Esophagus squamous epithelium (tissue), 5 donors: Measurements from ENCODE around the gene FAM98C. TPM values are rescaled to one million over a fixed set of nuclear protein-coding genes. Genes with fewer than 3 reads are reported as not detected.

Source experiments
- DNase-seq: peaks from one replicate; lab custom pipeline; 2025; lab: John Stamatoyannopoulos, UW
- H3K27ac ChIP-seq, 4 donors: fragments of 200-600 bp; sonication (generic); one replicate each; pipeline ENCODE4 v1.5.1; 2016 to 2019; ENCODE audit warnings: mild to moderate bottlenecking in 1 of 4
- H3K27me3 ChIP-seq, 4 donors: fragments of 200-600 bp; sonication (generic); 1 replicate in 3 of 4; 2 replicates in 1 of 4; pipeline versions ENCODE4 v1.5.1 to v1.6.0; 2017 to 2021; ENCODE audit warnings: antibody characterized with exemption in 1 of 4
- H3K36me3 ChIP-seq, 3 donors: fragments of 200-600 bp; sonication (generic); one replicate each; pipeline ENCODE4 v1.5.1; 2016 to 2019
- H3K4me1 ChIP-seq, 3 donors: fragments of 200-600 bp; sonication (generic); one replicate each; pipeline ENCODE4 v1.5.1; 2017 to 2019
- H3K4me3 ChIP-seq, 4 donors: fragments of 200-600 bp; sonication (generic); 1 replicate in 3 of 4; 2 replicates in 1 of 4; pipeline ENCODE4 v1.5.1; 2016 to 2019; ENCODE audit warnings: mild to moderate bottlenecking in 2 of 4, moderate library complexity in 1 of 4
- H3K9me3 ChIP-seq, 3 donors: fragments of 200-600 bp; sonication (generic); one replicate each; pipeline ENCODE4 v1.5.1; 2016 to 2019
- POLR2A ChIP-seq, 4 donors: fragments of 450-650 bp; IDR thresholded peaks; one replicate each; pipeline ENCODE4 v1.6.1; 2017; ENCODE audit warnings: antibody characterized with exemption in 4 of 4, mild to moderate bottlenecking in 4 of 4, moderate library complexity in 3 of 4
- WGBS, 2 donors: methylation state at CpG; one replicate each; pipeline ENCODE4 v1.1.5; 2018; 5-methylcytosine and 5-hydroxymethylcytosine counted together
- intact Hi-C: fragments of 100-400 bp; cut with DNase I; formaldehyde crosslinking; loops from one replicate; pipeline ENCODE4 v1.15.0; 2022
- total RNA-seq, 4 donors: library from RNA; depleted of rRNA; stranded (reverse); fragments of >200 nt; gene quantifications; one replicate each; pipeline ENCODE4 v1.1.0, GENCODE V29; 2016
- TF ChIP-seq, protein P1 (sequence below), 6 experiments: fragments of 450-650 bp in 4 of 6; fragments of 200-600 bp in 2 of 6; sonication (generic) in 2 of 6; IDR thresholded peaks; one replicate each; pipeline ENCODE4 v1.5.1; 2016 to 2019; ENCODE audit warnings: antibody characterized with exemption in 6 of 6, mild to moderate bottlenecking in 4 of 6, moderate library complexity in 4 of 6
- donor health status: DM: yes; HTN: yes; CAD: no.

FAM98C gene
- total RNA-seq, 4 donors from 2014 or later, result 14.4 to 40.0 (median 21.2) TPM

DNA sequence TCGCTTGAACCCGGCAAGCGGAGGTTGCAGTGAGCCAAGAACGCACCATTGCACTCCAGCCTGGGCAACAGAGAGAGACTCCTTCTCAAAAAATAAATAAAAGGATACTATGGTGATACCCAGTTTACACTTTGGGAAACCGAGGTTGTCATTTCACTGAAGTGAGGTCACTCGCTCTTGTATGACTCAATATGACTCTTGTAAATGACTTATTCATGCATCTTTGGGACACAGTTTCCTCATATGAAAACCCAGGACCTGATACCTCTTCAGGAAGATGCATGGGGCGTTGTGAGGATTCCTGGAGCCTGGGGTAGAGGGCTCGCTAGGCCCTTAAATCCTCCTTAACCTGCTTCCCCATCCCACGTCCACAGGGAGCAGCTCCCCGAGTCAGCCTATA lies 24.0 kb upstream of the FAM98C start:
- Histone ChIP-seq H3K4me1 (peaks cover 11 to 39% (median 22%) of the 10 kb centered on the region in 3 donors), H3K36me3 (peaks cover 18 to 79% (median 32%) of the 10 kb centered on the region in 3 donors), H3K27ac (no peak overlapping the region), H3K9me3 (no peaks in the 10 kb centered on the region), H3K4me3 (no peak overlapping the region), H3K27me3 (peaks cover 0 to 6% (median 0%) of the 10 kb centered on the region in 4 donors)
- intact Hi-C loops, result no loop called here
- no peak for DNase-seq
- WGBS, 2 donors, result 77 to 95% methylated on average over 8 to 10 of the region's 10 CpGs
- TF ChIP-seq, protein P1, sequence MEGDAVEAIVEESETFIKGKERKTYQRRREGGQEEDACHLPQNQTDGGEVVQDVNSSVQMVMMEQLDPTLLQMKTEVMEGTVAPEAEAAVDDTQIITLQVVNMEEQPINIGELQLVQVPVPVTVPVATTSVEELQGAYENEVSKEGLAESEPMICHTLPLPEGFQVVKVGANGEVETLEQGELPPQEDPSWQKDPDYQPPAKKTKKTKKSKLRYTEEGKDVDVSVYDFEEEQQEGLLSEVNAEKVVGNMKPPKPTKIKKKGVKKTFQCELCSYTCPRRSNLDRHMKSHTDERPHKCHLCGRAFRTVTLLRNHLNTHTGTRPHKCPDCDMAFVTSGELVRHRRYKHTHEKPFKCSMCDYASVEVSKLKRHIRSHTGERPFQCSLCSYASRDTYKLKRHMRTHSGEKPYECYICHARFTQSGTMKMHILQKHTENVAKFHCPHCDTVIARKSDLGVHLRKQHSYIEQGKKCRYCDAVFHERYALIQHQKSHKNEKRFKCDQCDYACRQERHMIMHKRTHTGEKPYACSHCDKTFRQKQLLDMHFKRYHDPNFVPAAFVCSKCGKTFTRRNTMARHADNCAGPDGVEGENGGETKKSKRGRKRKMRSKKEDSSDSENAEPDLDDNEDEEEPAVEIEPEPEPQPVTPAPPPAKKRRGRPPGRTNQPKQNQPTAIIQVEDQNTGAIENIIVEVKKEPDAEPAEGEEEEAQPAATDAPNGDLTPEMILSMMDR (IDR thresholded peaks at IDR 0.05), result no peak
- TF ChIP-seq POLR2A (IDR thresholded peaks at IDR 0.05), result no peak

DNA sequence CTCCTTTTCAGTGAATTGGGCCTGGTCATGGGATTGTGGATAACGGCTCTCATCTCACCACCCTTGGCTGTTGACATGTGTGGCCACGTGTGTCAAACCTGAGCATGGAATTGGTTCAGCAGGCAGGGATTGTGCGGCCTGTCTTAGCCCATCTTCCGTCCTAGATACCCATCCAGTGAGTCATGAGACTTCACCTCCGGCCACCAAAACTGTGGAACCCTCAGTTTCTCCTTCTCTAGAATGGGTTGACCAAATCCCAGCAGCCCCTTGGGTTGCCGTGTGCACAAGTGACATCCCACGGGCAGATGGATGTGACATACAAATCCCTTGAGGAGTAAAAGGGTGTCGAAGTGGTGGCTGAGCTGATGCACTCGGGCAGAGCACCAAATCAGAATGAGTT lies 21.8 kb upstream of the FAM98C start:
- H3K9me3 ChIP-seq, result no peaks in the 10 kb centered on the region
- H3K4me3 ChIP-seq, result no peak overlapping the region
- no peak overlapping the region for H3K27ac ChIP-seq
- intact Hi-C loops, result no loop called here
- DNase-seq, result no peak
- H3K36me3 ChIP-seq, result peaks cover 18 to 98% (median 32%) of the 10 kb centered on the region in 3 donors
- H3K27me3 ChIP-seq, result peaks cover 0 to 29% (median 0%) of the 10 kb centered on the region in 4 donors
- peaks cover 4 to 34% (median 11%) of the 10 kb centered on the region in 3 donors for H3K4me1 ChIP-seq
- no peak for TF ChIP-seq POLR2A (IDR thresholded peaks at IDR 0.05)
- TF ChIP-seq, protein P1 (IDR thresholded peaks at IDR 0.05), result no peak
- 74 to 94% methylated on average over 5 to 7 of the region's 9 CpGs for WGBS, 2 donors

DNA sequence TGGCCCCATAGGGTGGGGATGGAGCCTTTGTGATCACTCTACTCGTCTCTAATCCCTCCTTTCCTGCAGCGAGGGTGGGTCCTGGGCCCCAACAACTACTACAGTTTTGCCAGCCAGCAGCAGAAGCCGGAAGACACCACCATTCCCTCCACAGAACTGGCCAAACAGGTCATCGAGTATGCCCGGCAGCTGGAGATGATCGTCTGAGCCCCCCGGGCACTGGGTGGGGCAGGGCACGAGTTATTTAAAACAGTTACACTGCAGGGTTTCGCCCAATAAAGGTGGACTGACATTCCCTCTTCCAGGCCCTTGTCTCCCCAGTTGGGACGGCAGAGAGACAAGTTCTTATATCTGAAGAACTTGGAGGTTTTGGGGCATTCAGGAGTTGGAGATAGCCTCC lies 19.7 kb upstream of the FAM98C start:
- Histone ChIP-seq H3K4me1 (peaks cover 13 to 39% (median 20%) of the 10 kb centered on the region in 3 donors), H3K27ac (no peak overlapping the region), H3K27me3 (peaks cover 0 to 49% (median 0%) of the 10 kb centered on the region in 4 donors), H3K36me3 (peaks cover 18 to 77% (median 32%) of the 10 kb centered on the region in 3 donors), H3K9me3 (no peaks in the 10 kb centered on the region), H3K4me3 (no peak overlapping the region)
- 40 to 67% methylated on average over 1 to 8 of the region's 10 CpGs for WGBS, 2 donors
- DNase-seq, result no peak
- TF ChIP-seq, protein P1 (IDR thresholded peaks at IDR 0.05), result no peak
- no peak for TF ChIP-seq POLR2A (IDR thresholded peaks at IDR 0.05)
- intact Hi-C loops, result no loop called here

DNA sequence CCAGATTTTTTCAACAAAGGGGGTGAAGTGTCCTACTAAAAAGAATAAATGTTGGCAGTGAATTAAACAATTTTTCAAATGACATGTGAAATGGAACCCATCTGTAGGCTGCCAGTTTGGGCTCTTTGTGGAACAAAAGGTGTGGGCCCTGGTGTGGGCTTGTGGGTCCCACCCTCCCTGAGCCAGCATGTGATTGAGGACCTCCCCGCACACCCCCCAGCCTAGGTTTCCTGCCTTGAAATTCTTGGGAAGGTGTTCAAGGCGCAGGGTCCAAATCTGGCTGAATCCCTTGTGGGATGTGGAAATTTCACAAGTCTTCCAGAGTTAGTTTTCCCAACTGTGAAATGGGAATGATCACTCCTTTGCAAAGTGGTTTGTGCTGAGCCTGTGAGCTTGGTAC lies 19.1 kb upstream of the FAM98C start:
- no peak for TF ChIP-seq POLR2A (IDR thresholded peaks at IDR 0.05)
- TF ChIP-seq, protein P1 (IDR thresholded peaks at IDR 0.05), result no peak
- H3K4me1 ChIP-seq, result peaks cover 18 to 45% (median 26%) of the 10 kb centered on the region in 3 donors
- peaks cover 0 to 54% (median 0%) of the 10 kb centered on the region in 4 donors for H3K27me3 ChIP-seq
- H3K9me3 ChIP-seq, result no peaks in the 10 kb centered on the region
- H3K4me3 ChIP-seq, result no peak overlapping the region
- DNase-seq, result no peak
- H3K27ac ChIP-seq, result no peak overlapping the region
- 94 to 100% methylated on average over 1 to 2 of the region's 2 CpGs for WGBS, 2 donors
- intact Hi-C loops, result no loop called here
- H3K36me3 ChIP-seq, result peaks cover 18 to 72% (median 32%) of the 10 kb centered on the region in 3 donors

DNA sequence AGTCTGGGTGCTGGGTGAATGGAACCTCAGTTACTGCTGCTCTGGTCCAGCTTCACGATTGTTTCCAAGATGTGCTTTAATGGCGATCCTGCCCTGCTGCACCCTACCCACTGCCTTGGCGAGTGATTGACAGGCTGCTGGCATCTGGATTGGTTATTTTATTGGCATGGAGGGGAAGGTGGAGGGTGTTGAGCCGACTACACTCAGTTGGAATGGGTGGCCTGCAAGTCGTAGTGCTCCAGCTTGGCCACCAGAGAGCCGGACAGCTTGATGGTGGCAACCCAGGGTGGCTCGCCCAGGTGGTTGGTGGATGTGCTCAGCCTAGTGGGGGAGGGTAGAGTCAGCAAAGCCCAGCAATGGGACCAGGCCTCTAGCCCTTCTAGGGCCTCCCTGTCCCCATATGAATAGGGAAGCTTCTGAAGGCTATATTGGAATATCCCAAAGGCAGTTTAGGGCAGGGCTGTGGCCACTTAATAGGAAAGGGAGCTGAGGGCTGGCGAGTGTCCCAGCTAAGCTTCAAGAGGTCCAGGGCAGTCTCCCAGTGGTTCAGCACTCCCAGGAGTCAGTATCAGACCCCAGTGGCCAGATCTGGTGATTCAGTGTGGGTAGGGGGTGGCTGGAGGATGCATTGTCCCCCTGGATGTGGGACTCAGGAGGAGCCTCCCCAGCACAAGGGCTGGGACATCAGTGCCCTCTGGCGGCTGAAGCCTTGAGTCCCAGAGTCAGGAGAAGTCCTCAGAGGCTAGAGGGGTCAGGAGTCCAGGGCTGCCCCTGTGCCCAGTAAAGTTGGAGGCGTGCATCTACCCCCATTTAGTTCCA lies 18.5 kb upstream of the FAM98C start:
- H3K27me3 ChIP-seq, result peaks cover 0 to 61% (median 0%) of the 10 kb centered on the region in 4 donors
- 77 to 81% methylated on average over 4 to 8 of the region's 10 CpGs for WGBS, 2 donors
- H3K4me1 ChIP-seq, result peaks cover 25 to 51% (median 32%) of the 10 kb centered on the region in 3 donors
- H3K9me3 ChIP-seq, result no peaks in the 10 kb centered on the region
- H3K36me3 ChIP-seq, result peaks cover 18 to 65% (median 27%) of the 10 kb centered on the region in 3 donors
- intact Hi-C loops, result no loop called here
- no peak overlapping the region for H3K27ac ChIP-seq
- DNase-seq, result no peak
- TF ChIP-seq, protein P1 (IDR thresholded peaks at IDR 0.05), result peak in 2 of 6 experiments; percentile 4 to 43
- no peak for TF ChIP-seq POLR2A (IDR thresholded peaks at IDR 0.05)
- H3K4me3 ChIP-seq, result no peak overlapping the region
